ENCODE results near the gene INPP5J.
A peak's percentile ranks its signal among the peaks of the same experiment; 100 is the strongest.

The INPP5J gene

GRCh38 chr22:31085493-31085824 is 37.3 kb upstream of the INPP5J start:
- peak overlapping the region; percentile 89 for H3K4me2 ChIP-seq (ENCODE audit: low read length)
- H3K27ac ChIP-seq (ENCODE audit: low read depth, low read length): no peak overlapping the region
- no peaks in the 10 kb centered on the region for H3K27me3 ChIP-seq (ENCODE audit: control insufficient read depth, low read length)
- H3K4me3 ChIP-seq (ENCODE audit: low read length): peak overlapping the region; percentile 86
- peaks cover 50% of the 10 kb centered on the region for H3K4me1 ChIP-seq (ENCODE audit: control insufficient read depth, low read length)
- peaks cover 19% of the 10 kb centered on the region for H3K79me2 ChIP-seq (ENCODE audit: control insufficient read depth, low read length)
- H4K20me1 ChIP-seq (ENCODE audit: control insufficient read depth, insufficient read depth, low read depth, low read length): no peaks in the 10 kb centered on the region
- no peaks in the 10 kb centered on the region for H3K9me2 ChIP-seq (replicated peaks; ENCODE audit: control insufficient read depth, low read length)
- no peaks in the 10 kb centered on the region for H3K9me3 ChIP-seq (ENCODE audit: control insufficient read depth, insufficient read depth, low read length)
- 0 out of 2 replicates have a peak, but pooled peaks cover 3% of the 10 kb centered on the region for H3K36me3 ChIP-seq (ENCODE audit: control insufficient read depth, low read length)
- H3F3A ChIP-seq (ENCODE audit: control insufficient read depth, insufficient read depth): 0 out of 2 replicates have a peak, but pooled peaks cover 4% of the 10 kb centered on the region
- peak; percentile 14 for TF ChIP-seq CTCF (IDR thresholded peaks at IDR 0.05; ENCODE audit: low read depth, low read length, poor library complexity, severe bottlenecking)
- no peak for TF ChIP-seq EZH2phosphoT487 (IDR thresholded peaks at IDR 0.05; ENCODE audit: borderline replicate concordance, low read length)

GRCh38 chr22:31085928-31086327 is 36.8 kb upstream of the INPP5J start:
- H3K4me1 ChIP-seq (ENCODE audit: control insufficient read depth, low read length): peaks cover 47% of the 10 kb centered on the region
- 0 out of 2 replicates have a peak, but pooled peaks cover 3% of the 10 kb centered on the region for H3K36me3 ChIP-seq (ENCODE audit: control insufficient read depth, low read length)
- no peak overlapping the region; the same call in 1 of the 2 replicates for H3K4me3 ChIP-seq (ENCODE audit: low read length)
- no peak overlapping the region for H3K27ac ChIP-seq (ENCODE audit: low read depth, low read length)
- peaks cover 19% of the 10 kb centered on the region for H3K79me2 ChIP-seq (ENCODE audit: control insufficient read depth, low read length)
- 0 out of 2 replicates have a peak, but pooled peaks cover 4% of the 10 kb centered on the region for H3F3A ChIP-seq (ENCODE audit: control insufficient read depth, insufficient read depth)
- H3K9me3 ChIP-seq (ENCODE audit: control insufficient read depth, insufficient read depth, low read length): no peaks in the 10 kb centered on the region
- H4K20me1 ChIP-seq (ENCODE audit: control insufficient read depth, insufficient read depth, low read depth, low read length): no peaks in the 10 kb centered on the region
- H3K9me2 ChIP-seq (replicated peaks; ENCODE audit: control insufficient read depth, low read length): no peaks in the 10 kb centered on the region
- H3K4me2 ChIP-seq (ENCODE audit: low read length): peak overlapping the region; percentile 89; the same call in 1 of the 2 replicates
- TF ChIP-seq CTCF (IDR thresholded peaks at IDR 0.05; ENCODE audit: low read depth, low read length, poor library complexity, severe bottlenecking): no peak
- no peak for TF ChIP-seq EZH2phosphoT487 (IDR thresholded peaks at IDR 0.05; ENCODE audit: borderline replicate concordance, low read length)
- H3K27me3 ChIP-seq (ENCODE audit: control insufficient read depth, low read length): no peaks in the 10 kb centered on the region

GRCh38 chr22:31086703-31087330 is 35.9 kb upstream of the INPP5J start:
- Histone ChIP-seq H3K36me3 (ENCODE audit: control insufficient read depth, low read length) (0 out of 2 replicates have a peak, but pooled peaks cover 3% of the 10 kb centered on the region), H3K9me3 (ENCODE audit: control insufficient read depth, insufficient read depth, low read length) (no peaks in the 10 kb centered on the region), H3K4me2 (ENCODE audit: low read length) (no peak overlapping the region)

More at GRCh38 chr22:31086703-31087330, 35.9 kb upstream of the INPP5J start:
- Histone ChIP-seq H4K20me1 (ENCODE audit: control insufficient read depth, insufficient read depth, low read depth, low read length) (no peaks in the 10 kb centered on the region), H3K79me2 (ENCODE audit: control insufficient read depth, low read length) (peaks cover 19% of the 10 kb centered on the region), H3K4me3 (ENCODE audit: low read length) (no peak overlapping the region), H3K4me1 (ENCODE audit: control insufficient read depth, low read length) (peaks cover 41% of the 10 kb centered on the region), H3K27me3 (ENCODE audit: control insufficient read depth, low read length) (no peaks in the 10 kb centered on the region), H3K9me2 (replicated peaks; ENCODE audit: control insufficient read depth, low read length) (no peaks in the 10 kb centered on the region), H3F3A (ENCODE audit: control insufficient read depth, insufficient read depth) (0 out of 2 replicates have a peak, but pooled peaks cover 4% of the 10 kb centered on the region), H3K27ac (ENCODE audit: low read depth, low read length) (no peak overlapping the region)
- TF ChIP-seq EZH2phosphoT487 (IDR thresholded peaks at IDR 0.05; ENCODE audit: borderline replicate concordance, low read length) (no peak), CTCF (IDR thresholded peaks at IDR 0.05; ENCODE audit: low read depth, low read length, poor library complexity, severe bottlenecking) (no peak)
